RWPE2 (cell line): ENCODE data around the gene CEACAM16.
A peak's percentile ranks its signal among the peaks of the same experiment; 100 is the strongest.

Experiments used
- ATAC-seq: fragments of 200-7000 bp; cut with Tn5 transposase; 3 replicates; pipeline ENCODE4 v1.9.1; 2021; ENCODE audit warnings: low read depth
- DNase-seq: peaks from one replicate; pipeline ENCODE4 v3.0.0-alpha.2; 2020; ENCODE audit warnings: low spot score
- H3K27ac ChIP-seq: fragments of 450-650 bp; 2 replicates; pipeline ENCODE4 v1.5.1; 2017; ENCODE audit warnings: mild to moderate bottlenecking; ENCODE audit not compliant: poor library complexity, severe bottlenecking
- H3K27me3 ChIP-seq: fragments of 250-450 bp; sonication (Bioruptor Pico); 2 replicates; pipeline ENCODE4 v1.5.1; 2021; ENCODE audit warnings: mild to moderate bottlenecking, moderate library complexity; ENCODE audit not compliant: insufficient read depth, poor library complexity, severe bottlenecking
- H3K36me3 ChIP-seq: fragments of 250-450 bp; sonication (Bioruptor Pico); 2 replicates; pipeline ENCODE4 v1.5.1; 2020; ENCODE audit warnings: low read depth, mild to moderate bottlenecking, moderate library complexity
- H3K4me1 ChIP-seq: fragments of 250-450 bp; sonication (Bioruptor Pico); 2 replicates; pipeline ENCODE4 v1.5.1; 2021; ENCODE audit warnings: mild to moderate bottlenecking, moderate library complexity; ENCODE audit not compliant: insufficient read depth, poor library complexity, severe bottlenecking
- H3K4me3 ChIP-seq: fragments of 250-450 bp; sonication (Bioruptor Pico); 2 replicates; pipeline ENCODE4 v1.5.1; 2021; ENCODE audit warnings: mild to moderate bottlenecking, moderate library complexity; ENCODE audit not compliant: severe bottlenecking
- H3K9me3 ChIP-seq: fragments of 250-450 bp; sonication (Bioruptor Pico); 2 replicates; pipeline ENCODE4 v1.5.1; 2021; ENCODE audit warnings: mild to moderate bottlenecking, moderate library complexity; ENCODE audit not compliant: severe bottlenecking
- CTCF ChIP-seq: fragments of 450-650 bp; IDR thresholded peaks from one replicate; pipeline ENCODE4 v1.5.1; 2017; ENCODE audit warnings: mild to moderate bottlenecking, moderate library complexity; ENCODE audit not compliant: poor library complexity, severe bottlenecking

CEACAM16 gene

GRCh38 chr19:44753932-44754749 lies 55.2 kb downstream of the CEACAM16 start:
- Histone ChIP-seq H3K4me3 (peak overlapping the region; percentile 24), H3K27ac (peak overlapping the region; percentile 96), H3K9me3 (no peaks in the 10 kb centered on the region), H3K27me3 (no peaks in the 10 kb centered on the region), H3K4me1 (peaks cover 15% of the 10 kb centered on the region), H3K36me3 (peaks cover 63% of the 10 kb centered on the region)
- ATAC-seq (peak; percentile 64), DNase-seq (peak; percentile 95)
- TF ChIP-seq CTCF: no peak

- Histone ChIP-seq H3K4me3 (peak overlapping the region; percentile 24), H3K27ac (peak overlapping the region; percentile 96), H3K9me3 (no peaks in the 10 kb centered on the region), H3K27me3 (no peaks in the 10 kb centered on the region), H3K4me1 (peaks cover 15% of the 10 kb centered on the region), H3K36me3 (peaks cover 67% of the 10 kb centered on the region)
- no peak for TF ChIP-seq CTCF
- no peak for ATAC-seq
- no peak for DNase-seq
These were observed 55.8 kb downstream of the CEACAM16 start for GRCh38 chr19:44754750-44755080.

GRCh38 chr19:44755219-44755618 lies 56.3 kb downstream of the CEACAM16 start:
- Histone ChIP-seq H3K9me3 (no peaks in the 10 kb centered on the region), H3K4me3 (no peak overlapping the region), H3K27me3 (no peaks in the 10 kb centered on the region), H3K4me1 (peaks cover 15% of the 10 kb centered on the region), H3K27ac (peak overlapping the region; percentile 96), H3K36me3 (peaks cover 65% of the 10 kb centered on the region)
- DNase-seq (no peak), ATAC-seq (no peak)
- TF ChIP-seq CTCF: no peak

- DNase-seq (no peak), ATAC-seq (no peak)
- H3K4me3 ChIP-seq: no peak overlapping the region
- peaks cover 56% of the 10 kb centered on the region for H3K36me3 ChIP-seq
- no peaks in the 10 kb centered on the region for H3K27me3 ChIP-seq
- TF ChIP-seq CTCF: no peak
- no peaks in the 10 kb centered on the region for H3K9me3 ChIP-seq
- H3K27ac ChIP-seq: peak overlapping the region; percentile 96
- H3K4me1 ChIP-seq: peaks cover 15% of the 10 kb centered on the region
These were observed 57.2 kb downstream of the CEACAM16 start for GRCh38 chr19:44756089-44756562.
